Stimulated activated CD4-positive, alpha-beta T cell treated with anti-CD3 and anti-CD28 coated beads, Interleukin-15, amount 100 ng/mL, for 48 hours (primary cell): ENCODE measurements around the gene WWOX.
"Not testable (repeated sequence)": the region's sequence is repeated elsewhere in the genome, so short reads cannot be mapped to it uniquely, and the experiment has no call there.

Experiments
- DNase-seq, 2 donors: peaks; one replicate each; pipeline ENCODE4 v3.0.0-alpha.2; 2020; ENCODE audit warnings: low read depth in 2 of 2

The WWOX gene

GRCh38 chr16:79018650-79019429 is 919.4 kb downstream of the WWOX start:
- DNase-seq = no peak

GRCh38 chr16:79019431-79019830 is 920.0 kb downstream of the WWOX start:
- no peak for DNase-seq

DNA sequence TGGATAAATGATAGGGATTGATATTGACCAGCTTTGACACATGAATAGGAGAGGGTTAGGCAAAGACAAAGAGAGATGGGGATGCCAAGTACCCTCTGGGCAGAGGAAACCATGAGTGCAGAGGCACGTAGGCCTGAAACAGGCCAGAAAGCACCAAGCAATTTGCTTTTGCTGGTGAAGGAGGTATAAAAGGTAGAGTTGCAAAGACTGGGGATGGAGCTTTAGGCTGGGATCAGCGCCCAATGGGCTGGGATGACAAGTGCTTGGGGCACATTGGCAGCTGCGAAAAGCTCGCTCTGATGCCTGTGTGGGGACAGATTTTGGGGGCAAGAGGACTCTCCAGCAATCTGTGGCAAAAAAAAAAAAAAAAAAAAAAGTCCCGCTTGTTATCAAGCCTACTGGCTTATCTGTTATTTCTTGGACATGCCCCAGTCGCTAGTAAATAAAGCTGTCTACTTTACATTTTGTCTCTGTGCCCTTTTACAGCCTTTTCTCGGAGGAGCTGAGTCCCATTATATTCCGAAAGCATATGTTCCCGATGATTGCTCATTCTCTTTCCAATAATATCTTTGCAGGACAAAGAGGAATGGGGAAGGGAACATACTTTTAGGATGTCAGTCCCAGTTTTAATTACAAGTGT is 922.7 kb downstream of the WWOX start:
- no peak for DNase-seq

GRCh38 chr16:79026117-79026516 is 926.7 kb downstream of the WWOX start:
- no peak for DNase-seq

DNA sequence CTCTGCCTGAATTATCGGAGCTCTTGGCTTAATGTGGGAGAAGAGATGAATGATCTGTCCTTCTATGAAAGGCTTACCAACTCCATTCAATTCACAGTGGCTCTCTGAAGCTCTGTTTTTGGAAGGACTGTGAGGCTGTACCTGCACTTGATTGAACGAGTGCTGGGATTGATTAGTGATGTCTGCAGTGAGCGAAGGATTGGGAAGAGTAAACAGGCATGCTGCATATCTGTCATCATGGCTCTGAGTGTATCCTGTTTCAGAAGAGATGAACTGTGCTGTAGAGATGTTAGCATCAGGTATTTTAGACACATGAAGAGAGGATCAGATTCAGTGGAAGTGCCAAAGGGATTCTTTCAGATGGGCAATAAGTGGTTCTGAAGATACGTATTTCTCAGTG is 937.1 kb downstream of the WWOX start:
- no peak for DNase-seq

- DNase-seq = no peak
Observed at GRCh38 chr16:79037521-79038373, 938.3 kb downstream of the WWOX start.

DNA sequence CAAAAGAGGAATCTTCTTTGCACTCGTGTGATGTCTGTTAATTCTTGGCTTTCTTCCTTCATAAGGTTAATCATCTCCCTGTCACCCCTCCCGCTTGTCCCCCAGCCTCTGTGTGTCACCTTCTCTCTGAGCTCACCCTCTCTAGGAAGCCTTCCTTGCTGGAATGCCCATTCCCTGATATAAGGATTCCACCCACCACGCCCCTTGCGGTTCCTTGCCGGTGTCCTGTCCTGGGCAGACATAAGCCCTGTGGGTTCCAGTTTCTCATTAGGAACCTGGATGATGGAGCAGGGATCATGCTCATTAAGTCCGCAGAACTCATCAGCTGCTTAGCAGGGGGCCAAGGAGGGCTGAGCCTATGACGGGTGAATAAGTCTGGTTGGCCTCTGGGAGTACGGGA is 941.8 kb downstream of the WWOX start:
- DNase-seq = no peak

GRCh38 chr16:79042141-79042540 is 942.7 kb downstream of the WWOX start:
- no peak for DNase-seq

GRCh38 chr16:79042886-79043285 is 943.4 kb downstream of the WWOX start:
- peak; percentile 18 to 36 for DNase-seq

GRCh38 chr16:79045191-79045590 is 945.7 kb downstream of the WWOX start:
- DNase-seq = no peak

GRCh38 chr16:79047337-79047736 is 947.9 kb downstream of the WWOX start:
- DNase-seq = no peak

- DNase-seq = no peak
Observed at GRCh38 chr16:79049040-79049439, 949.6 kb downstream of the WWOX start.

- DNase-seq = no peak
Observed at GRCh38 chr16:79050063-79050462, 950.6 kb downstream of the WWOX start.

DNA sequence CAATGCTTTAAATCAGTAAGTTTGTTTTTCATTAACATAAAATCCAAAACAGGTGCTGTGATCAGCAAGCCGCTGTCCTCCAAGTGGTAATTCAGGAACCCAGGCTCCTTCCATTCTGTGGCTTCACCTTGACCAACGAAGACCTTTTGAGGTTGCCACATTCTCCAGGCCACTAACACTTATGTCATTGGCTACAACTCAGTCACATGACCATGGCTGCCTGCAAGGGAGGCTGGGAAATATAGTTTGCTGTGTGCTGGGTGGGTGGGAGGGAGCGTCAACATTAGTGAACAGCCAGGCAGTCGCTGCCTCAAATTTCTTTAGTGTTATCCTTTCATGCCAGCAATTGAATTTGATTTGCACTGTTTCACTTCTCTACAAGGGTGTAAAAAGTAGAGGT is 951.9 kb downstream of the WWOX start:
- no peak for DNase-seq

GRCh38 chr16:79052198-79052597 is 952.7 kb downstream of the WWOX start:
- DNase-seq = not testable (repeated sequence)

- no peak for DNase-seq
Observed at GRCh38 chr16:79053577-79053976, 954.1 kb downstream of the WWOX start.

- no peak for DNase-seq
Observed at GRCh38 chr16:79054211-79054984, 954.9 kb downstream of the WWOX start.

DNA sequence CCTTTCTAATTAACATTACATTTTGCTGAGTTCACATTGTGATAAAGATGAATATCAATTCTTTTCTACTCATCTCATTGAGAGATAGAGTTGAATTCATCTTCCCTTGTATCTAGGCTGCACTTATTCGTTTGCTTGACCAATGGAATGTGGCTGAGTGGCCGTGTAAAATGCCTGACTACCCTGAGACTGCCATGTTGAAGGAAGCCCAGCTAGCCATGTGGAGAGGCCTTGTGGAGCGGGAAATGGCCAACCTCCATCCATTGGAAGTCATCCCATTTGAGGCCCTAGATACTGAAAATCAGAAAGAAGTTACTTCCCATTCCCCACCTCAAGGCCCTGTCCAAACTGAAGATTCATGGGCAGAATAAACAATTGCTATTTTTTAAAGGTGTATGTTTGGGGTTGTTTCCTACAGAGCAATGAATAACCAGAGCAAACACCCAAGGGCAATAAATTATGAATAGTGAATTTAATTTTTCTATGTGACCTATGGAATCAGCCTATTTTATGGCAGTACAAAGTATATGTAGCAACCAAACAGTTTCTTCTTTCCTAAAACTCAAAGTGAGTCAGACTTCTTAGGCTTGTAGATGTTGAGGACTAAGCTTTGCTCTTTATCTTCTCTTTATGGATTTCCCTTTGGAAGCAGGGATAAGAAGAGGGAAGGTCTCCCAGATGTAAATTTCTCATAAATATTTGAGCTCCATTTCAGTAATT is 956.0 kb downstream of the WWOX start:
- no peak for DNase-seq

- no peak for DNase-seq
Observed at GRCh38 chr16:79061181-79061580, 961.7 kb downstream of the WWOX start.

DNA sequence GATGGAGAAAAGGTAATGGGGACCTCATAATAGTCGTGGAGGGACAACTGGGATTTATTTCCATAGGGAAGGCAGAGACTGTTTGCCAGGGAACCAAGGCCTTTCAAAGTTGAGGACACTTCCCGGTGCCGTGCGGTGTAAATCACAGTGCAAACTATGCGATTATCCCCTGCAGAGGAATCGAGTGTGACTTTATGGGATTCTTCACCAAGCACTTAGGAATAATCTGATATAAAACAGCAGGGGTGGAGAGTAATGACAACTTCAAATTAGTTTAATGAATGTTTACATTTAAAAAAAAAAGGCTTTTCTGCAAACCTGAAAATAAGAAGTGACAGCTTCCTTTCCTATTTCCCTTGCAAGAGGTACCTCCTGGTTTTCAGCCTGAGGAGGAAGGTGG is 962.9 kb downstream of the WWOX start:
- DNase-seq = no peak

DNA sequence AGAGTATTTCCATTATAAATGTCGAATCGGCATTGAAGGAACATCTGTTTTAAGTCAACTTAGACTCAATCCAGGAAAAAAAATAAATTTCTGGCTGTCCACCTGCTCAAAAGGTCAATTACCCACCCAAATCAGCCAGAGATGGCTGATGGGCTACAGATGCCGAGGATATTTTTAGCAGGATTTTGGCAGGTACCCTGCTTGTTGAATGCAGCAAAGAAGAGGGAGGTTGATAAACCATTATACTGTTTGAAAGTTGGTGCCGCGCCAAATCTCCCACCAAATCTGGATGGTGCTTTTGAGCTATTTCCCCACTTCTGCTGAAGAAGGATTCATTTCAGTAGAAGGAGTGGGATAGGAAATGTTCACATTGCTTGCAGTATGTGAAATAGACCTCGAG is 963.4 kb downstream of the WWOX start:
- no peak for DNase-seq
